Pulmonary artery endothelial cell (primary cell): ENCODE measurements around the gene B3GNT4. TPM values are rescaled to one million over a fixed set of nuclear protein-coding genes. Genes with fewer than 3 reads are reported as not detected.
"Not testable (repeated sequence)": the region's sequence is repeated elsewhere in the genome, so short reads cannot be mapped to it uniquely, and the experiment has no call there.

Experiments
- DNase-seq: peaks from one replicate; pipeline ENCODE4 v3.0.0-alpha.2; 2011; ENCODE audit warnings: low read depth, low spot score
- total RNA-seq: library from RNA; depleted of rRNA; stranded (reverse); fragments of >200 nt; gene quantifications from 2 replicates; pipeline ENCODE4 v1.2.3, GENCODE V29; 2014

The B3GNT4 gene
- total RNA-seq, 1 donor from 2014 or later: under 0.01 TPM

DNA sequence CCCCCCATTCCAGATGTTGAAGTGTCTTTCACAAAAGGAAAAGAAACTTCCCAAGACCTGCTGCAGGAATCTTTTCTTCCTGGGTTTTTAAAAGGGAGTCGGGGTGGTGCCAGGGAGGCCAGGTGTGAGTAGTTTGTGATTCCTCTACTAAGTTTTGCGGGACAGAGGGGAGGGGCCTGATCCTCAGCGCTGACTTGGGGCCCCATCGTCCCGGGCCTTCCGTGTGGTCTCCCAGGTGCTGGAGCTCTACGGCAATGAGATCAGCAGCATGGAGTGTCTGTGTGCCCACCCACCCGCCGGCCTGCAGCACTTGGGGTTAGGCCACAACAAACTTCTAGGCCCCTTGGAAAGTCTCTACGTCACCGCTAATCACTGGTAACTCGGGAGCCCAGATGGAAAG is 16.0 kb upstream of the B3GNT4 start:
- DNase-seq: no peak

DNA sequence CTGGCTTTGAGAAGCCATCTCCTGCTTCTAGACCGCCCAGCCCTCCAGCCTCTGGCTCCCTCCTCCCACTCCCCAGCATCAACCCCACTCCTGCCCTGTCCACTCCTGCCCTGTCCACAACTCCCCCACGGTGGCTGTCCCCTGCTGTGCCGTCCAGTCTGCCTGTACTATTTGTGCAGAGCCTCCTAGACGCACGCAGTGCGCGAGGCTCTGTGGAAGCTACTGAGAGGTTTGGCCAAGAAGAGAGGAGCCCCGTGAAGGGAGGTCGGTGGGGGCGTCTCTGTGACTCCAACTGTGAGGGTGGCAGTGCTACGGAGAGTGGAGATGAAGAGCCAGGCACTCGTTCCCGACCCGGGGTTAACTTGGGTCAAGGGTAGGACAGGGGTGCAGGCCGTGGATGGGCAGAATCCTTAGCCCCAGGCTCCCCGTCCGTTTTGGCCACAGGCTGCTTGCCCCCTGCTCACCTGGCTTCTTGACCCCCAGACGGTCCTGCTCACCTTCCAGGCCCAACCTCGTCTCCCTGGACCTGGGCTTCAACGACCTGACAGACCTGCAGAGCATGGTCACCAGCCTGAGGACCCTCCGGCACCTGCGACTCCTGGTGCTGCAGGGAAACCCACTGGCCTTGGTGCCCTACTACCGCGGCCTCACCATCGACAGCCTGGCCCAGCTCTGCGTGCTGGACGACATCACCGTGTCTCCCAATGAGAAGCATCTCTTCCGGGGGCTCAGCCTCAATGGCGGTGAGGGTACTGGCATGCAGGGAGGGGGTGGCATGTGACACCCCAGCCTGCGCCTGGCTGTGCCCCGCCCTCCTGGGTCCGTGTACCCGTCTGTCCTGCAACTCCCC is 13.7 kb upstream of the B3GNT4 start:
- no peak for DNase-seq

DNA sequence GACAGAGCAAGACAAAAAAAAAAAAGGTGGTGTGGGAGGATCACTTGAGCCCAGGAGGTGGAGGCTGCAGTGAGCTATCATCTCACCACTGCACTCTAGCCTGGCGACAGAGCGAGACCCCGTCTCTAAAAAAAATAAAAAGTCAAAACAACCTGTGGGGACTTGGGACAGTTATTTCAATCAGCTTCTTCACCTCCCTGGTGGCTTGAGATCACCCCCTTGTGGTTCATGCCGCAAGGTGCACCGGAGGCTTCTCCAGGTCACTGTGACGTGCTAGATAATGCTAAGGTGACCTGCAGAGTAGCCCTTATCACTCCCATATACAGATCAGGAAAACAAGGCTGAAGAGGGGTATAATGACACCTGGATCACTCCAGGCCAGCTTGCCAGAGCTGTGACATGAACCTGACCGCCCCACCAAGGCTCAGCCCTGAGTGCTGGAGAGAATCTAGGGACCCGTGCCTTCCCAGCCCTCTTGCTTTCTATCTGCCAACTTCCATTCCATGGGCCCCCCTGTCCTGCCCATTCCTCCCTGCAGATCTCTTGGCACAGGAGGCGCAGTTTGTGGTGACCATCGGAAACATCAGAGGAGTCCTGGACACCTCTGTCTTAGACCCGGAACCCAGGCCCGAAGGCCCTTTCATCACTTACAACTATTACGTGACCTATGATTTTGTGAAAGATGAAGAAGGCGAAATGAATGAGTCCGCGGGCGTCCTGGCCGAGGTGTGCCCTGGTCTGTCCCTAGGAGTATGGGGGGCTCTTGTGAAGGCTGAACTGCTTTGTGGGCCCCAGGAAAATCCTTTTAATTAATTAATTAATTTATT is 12.5 kb upstream of the B3GNT4 start:
- DNase-seq: peak; percentile 19

DNA sequence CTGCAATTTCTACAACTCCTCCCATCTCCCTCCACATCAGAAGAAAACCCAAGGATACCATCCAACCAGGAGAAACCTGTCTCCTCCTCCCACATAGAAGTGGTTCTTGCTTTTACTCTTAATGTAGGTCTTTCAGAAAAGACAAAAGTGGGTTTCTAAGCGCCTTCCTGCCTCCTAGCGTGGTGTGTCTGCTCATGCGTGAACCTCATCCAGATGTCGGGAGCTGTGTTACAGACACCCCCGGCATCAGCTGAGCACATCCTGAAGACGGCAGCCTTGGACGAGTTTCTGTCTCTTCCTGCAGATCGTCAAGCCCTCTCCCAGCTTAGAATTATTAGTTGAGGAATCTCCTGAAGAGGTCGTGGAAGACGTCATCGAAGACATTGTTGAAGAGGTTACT is 11.1 kb upstream of the B3GNT4 start:
- DNase-seq: no peak

DNA sequence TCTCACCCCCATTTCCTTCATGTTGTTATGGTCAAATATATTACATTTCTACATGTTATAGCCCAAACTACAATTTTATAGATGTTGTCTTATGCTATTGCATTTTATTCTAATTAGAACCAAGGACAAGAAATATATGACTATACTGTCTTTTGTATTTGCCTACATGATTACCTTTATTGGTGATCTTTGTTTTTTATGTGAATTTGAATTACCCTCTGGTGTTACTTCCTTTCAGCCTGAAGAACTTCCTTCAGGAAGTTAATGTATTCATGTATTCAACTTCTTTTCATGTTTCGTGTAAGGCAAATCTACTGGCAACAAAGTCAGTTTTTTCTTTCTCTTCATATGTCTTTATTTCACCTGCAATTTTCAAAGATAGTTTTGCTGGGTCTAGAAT is 8.7 kb upstream of the B3GNT4 start:
- no peak for DNase-seq

DNA sequence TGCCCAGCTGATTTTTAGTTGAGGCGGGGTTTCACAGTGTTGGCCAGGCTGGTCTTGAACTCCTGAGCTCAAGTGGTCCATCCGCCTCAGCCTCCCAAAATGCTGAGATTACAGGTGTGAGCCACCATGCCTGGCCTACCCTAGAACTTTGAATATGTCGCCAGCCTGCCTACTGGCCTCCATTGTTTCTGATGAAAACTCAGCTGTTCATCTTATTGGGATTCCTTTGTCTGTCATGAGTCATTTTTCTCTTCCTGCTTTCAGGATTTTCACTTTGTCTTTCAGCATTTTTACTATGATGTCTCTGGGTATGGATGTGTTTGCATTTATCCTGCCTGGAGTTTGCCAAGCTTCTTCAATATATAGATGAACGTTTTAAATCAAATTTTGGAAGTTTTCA is 8.1 kb upstream of the B3GNT4 start:
- DNase-seq: no peak

DNA sequence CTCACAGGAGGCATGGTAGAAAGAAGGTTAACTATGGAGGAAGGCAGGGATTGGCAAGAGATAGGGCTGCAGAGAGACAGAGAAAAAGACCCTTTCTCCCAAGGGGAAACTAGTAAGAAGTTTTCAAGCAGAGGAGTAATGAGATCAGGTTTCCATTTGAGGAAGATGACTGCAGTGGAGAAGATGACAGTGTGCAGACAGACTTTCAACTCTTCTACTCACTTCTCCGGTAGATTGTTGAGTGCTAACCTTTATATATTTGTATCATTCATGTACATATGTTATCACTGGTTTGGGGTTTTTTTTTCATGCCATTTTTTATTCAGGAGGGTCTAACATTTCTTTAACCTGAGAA is 5.9 kb upstream of the B3GNT4 start:
- no peak for DNase-seq

DNA sequence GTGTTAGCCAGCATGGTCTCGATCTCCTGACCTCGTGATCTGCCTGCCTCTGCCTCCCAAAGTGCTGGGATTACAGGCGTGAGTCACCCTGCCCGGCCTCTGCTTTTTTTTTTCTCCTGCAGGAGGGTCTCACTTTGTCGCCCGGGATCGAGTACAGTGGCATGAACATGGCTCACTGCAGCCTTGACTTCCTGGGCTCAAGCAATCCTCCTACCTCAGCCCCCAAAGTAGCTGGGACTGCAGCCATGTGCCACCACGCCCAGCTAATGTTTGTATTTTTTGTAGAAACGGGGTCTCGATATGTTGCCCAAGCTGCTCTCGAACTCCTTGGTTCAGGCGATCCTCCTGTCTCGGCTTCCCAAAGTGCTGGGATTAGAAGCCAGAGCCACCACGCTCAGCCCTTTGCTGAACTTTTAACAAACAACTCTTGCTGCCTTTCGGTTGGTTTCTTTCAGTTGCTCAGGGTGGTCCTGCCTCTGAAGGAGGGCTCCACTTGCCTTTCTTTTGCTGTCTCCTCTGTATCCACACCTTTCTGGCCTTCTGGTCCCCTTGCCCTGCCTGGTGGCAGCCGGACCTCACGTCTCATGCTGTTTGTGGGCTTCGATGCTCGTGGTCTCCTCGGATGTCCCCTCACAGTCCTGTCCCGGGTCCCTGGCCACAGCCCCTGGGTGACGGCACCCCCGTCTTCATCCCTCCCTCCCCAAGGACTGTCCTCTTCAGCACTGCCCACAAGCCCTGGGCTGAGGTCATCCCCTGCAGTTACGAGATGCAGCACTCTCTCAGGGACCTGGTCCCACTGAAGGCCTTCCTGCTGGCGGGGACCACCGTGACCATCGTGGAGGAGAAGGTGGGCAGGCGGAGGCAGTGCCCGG is 3.8 kb upstream of the B3GNT4 start:
- DNase-seq: no peak

DNA sequence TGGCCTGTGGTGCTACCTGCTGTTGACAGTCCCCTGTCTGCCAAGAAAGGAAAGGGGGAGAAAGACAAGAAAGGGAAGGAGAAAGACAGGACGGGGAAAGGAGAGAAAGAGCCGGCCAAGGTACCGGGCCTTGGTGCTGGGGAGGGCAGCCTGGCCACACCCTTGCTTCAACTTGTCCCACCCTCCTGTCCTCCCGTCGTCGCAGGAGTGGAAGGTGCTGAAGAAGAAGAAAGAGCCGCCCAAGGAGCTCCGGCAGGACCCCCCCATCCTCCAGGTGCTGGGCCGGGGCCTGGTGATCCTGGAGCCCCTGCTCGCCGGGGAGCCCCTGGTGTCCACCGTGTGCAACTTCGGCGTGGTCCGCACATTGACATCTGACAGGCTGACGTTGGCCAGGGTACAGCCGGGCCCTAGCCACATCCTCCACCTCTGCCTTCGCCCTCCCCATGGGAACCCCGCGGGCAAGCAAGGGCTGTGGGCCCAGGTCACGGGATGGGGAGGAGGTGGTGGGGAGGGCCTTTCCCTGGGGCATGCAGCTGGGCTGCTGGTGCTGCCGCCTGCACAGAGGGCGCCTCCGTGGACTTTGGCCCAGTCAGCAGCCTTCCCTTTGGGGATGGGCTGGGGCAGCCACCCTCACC is 2.9 kb upstream of the B3GNT4 start:
- no peak for DNase-seq

DNA sequence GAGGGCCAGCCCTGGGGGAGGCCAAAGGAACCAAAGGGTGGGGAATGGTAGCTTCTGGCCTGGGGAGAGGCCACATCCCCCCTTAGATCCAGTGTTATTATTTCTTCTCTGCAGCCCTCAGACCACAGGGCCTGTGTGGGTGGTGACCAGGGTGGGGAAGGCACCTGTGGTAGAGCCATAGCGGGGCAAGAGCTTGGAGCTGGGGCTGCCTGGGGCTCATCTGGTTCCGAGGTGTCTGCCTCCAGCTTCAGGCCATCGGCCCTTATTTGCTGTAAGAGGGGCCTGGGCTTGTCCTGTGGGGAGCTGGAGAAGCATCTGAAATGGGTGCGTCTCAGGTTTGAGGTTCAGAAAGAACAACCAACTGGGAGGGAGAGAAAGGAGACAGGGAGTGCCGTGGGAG is 2.1 kb upstream of the B3GNT4 start:
- no peak for DNase-seq

DNA sequence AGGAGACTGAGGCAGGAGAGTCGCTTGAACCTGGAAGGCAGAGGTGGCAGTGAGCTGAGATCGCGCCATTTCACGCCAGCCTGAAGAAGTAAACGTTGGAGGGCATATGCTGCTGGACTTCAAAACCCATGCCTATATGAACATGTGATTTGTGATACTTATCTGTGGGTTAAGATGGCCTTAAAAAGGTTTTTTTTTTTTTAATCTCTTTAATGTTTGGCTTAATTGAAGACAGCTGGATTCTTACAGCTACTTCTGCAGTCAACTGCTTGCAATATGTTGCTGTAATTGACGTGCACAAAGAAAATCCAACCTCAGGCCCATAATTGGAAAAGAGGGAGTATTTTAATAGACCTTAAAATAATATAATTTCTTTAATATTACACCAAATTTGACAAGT is 1.5 kb upstream of the B3GNT4 start:
- no peak for DNase-seq

DNA sequence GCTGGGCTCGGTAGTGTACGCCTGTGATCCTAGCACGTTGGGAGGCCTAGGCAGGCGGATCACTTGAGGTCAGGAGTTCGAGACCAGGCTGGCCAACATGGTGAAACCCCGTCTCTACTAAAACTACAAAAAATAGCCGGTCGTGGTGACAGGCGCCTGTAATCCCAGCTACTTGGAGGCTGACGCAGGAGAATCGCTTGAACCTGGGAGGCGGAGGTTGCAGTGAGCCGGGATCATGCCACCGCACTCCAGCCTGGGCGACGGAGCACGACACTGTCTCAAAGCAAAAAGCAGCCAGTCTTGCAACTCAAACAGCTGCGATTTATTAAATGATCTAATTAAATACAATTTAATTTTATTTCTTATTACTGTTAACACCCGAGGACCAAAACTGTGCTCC is 698 bp upstream of the B3GNT4 start:
- not testable (repeated sequence) for DNase-seq

DNA sequence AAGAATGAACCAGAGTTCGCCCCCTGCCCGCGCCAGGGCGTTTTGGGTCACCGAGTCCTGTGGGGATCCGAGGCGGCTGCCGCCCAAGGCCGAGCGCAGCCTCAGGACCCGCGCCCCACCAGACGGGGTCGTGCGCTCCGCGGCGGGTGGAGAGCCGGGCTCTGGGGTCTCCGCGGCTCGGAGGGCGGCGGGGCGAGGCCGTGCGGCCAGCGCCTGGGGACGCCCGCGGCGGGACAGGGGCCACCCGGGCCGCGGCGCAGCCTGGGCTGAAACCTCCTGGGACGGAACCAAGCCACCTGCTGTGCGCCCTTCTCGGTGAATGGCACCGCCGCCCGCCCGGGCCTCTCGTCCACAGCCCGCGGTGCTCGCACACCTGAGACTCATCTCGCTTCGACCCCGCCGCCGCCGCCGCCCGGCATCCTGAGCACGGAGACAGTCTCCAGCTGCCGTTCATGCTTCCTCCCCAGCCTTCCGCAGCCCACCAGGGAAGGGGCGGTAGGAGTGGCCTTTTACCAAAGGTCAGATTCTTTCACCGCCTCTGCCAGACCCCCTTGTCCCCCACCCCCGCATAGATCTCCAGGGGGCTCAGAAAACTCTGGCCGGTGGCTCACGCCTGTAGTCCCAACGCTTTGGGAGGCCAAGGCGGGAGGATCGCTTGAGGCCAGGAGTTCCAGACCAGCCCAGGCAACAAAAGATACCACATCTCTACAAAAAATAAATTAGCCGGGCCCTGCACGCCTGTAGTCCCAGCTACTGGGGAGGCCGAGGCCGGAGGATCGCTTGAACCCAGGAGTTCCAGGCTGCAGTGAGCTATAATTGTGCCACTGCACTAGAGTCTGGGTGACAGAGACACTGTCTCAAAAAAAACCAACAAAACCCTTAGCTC is 901 bp downstream of the B3GNT4 start:
- DNase-seq: no peak

DNA sequence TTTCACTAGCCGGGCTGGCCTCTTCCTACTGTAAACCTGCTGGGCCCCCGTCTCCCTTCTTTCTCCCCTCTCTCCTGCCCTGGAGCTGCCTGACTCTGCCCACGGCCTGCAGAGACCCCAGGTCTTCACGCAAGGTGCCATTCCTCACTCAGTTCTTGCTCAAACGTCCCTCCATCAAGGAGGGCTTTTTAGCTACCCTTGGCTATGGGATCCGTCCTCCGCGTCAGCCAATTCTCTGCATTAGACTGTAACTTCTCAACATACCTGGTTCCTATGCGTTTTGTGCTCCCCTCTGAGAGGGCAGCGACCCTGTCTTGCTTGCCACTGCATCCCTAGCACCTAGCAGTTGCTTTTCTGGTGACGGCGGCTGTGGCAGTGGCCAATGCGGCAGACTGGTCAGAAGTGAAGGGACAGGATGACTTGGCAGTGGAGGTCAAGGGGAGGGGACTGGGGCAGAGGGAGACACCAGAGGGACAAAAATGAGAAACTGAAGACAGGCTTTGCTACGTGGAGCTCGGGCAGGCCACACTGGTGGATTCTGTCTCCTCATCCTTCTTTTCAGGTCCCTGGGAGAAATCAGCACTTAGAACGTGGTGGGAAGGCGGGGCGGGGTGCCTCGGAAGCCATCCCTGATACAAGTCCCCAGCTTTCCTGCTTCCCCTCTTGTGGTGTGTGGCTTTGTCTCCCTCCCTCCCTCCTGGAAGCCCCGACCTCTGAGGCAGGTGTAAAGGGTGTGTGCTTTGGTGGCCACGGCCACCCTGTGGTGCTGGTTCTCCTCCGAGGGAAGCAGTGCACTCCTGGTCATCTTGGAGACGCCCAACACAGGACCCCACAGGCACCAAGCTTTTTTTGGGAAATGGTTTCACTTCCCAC is 1.8 kb downstream of the B3GNT4 start:
- DNase-seq: no peak

DNA sequence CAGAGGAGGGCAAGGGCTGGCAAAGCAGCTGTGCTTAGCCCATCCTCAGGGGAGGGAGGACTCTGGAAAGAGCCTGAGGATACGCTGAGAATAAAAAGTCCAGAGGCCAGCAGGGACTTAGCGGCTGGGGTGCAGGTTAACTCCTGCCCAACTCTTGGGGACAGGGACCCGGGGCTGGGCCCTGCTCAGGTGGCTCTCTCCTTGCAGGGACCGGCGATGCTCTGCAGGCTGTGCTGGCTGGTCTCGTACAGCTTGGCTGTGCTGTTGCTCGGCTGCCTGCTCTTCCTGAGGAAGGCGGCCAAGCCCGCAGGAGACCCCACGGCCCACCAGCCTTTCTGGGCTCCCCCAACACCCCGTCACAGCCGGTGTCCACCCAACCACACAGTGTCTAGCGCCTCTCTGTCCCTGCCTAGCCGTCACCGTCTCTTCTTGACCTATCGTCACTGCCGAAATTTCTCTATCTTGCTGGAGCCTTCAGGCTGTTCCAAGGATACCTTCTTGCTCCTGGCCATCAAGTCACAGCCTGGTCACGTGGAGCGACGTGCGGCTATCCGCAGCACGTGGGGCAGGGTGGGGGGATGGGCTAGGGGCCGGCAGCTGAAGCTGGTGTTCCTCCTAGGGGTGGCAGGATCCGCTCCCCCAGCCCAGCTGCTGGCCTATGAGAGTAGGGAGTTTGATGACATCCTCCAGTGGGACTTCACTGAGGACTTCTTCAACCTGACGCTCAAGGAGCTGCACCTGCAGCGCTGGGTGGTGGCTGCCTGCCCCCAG is 2.8 kb downstream of the B3GNT4 start:
- DNase-seq: no peak

DNA sequence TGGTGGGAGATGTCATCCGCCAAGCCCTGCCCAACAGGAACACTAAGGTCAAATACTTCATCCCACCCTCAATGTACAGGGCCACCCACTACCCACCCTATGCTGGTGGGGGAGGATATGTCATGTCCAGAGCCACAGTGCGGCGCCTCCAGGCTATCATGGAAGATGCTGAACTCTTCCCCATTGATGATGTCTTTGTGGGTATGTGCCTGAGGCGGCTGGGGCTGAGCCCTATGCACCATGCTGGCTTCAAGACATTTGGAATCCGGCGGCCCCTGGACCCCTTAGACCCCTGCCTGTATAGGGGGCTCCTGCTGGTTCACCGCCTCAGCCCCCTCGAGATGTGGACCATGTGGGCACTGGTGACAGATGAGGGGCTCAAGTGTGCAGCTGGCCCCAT is 3.5 kb downstream of the B3GNT4 start:
- no peak for DNase-seq

DNA sequence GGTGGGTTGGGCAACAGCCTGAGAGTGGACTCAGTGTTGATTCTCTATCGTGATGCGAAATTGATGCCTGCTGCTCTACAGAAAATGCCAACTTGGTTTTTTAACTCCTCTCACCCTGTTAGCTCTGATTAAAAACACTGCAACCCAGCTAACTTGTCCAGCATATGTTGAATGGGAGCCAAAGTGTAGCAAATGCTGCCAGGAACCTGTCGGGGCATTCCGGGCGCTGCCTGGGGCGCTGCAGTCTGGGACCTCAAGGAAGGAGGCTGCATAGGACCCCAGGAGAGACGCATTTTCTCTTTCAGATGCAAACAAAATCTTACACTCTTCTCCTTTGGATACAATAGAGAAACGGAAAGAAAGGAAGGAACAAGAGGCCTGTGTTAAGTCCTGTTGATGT is 3.9 kb downstream of the B3GNT4 start:
- no peak for DNase-seq

DNA sequence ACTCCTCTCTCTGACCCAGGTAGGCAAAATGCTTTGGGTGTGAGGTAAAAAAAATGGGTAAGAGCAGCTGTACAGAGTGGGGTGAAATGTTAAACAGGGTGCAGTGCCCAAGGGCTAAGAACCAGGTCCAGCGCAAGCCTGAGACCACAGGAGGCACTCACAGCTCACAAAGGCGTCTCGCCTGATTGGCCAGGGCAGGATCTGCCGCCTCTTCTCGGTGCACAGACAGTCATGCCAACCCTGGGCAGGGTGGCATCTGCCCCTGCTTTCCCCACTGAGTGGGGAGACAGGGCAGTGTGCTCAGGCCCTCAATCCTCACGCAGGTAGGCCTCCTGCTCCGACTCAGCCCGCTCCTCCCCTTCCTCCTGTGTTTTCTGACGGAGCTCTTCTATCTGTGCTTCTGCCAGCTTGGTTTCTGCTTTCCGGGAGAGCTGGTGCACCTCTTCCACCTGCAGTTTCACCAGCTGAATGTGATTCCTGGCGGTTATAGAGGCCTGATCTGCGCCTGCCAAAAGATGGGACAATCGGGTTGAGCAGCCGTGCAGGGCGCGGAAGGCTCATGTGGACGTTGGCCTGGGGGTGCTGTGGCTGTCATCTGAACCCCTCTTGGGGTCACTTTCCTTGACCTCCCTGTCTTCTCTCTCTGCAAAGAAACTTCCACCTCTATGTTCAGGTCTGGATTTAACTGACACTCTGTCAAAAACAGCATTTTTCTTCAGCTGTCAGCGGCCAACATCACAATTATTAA is 4.7 kb downstream of the B3GNT4 start:
- DNase-seq: no peak
